Gastrocnemius medialis (tissue), 4 donors: ENCODE measurements around the gene DLG1. TPM values are rescaled to one million over a fixed set of nuclear protein-coding genes. Genes with fewer than 3 reads are reported as not detected.

Experiments
- ATAC-seq, 2 donors: fragments of 150-250 bp; one replicate each; pipeline ENCODE4 v1.9.1; 2016
- DNase-seq, 2 donors: peaks; one replicate each; pipeline ENCODE4 v3.0.0-alpha.2; 2019
- H3K27ac ChIP-seq, 4 donors: fragments of 200-600 bp; sonication (generic); 1 replicate in 1 of 4; 2 replicates in 3 of 4; pipeline ENCODE4 v1.5.1; 2016 to 2018; ENCODE audit warnings: mild to moderate bottlenecking in 2 of 4, moderate library complexity in 1 of 4
- H3K27me3 ChIP-seq, 3 donors: fragments of 200-600 bp; sonication (generic) in 2 of 3; 1 replicate in 1 of 3; 2 replicates in 2 of 3; pipeline versions ENCODE4 v1.5.1 to v1.6.0; 2016 to 2019; ENCODE audit warnings: mild to moderate bottlenecking in 1 of 3, moderate library complexity in 1 of 3
- H3K36me3 ChIP-seq, 2 donors: fragments of 200-600 bp; sonication (generic) in 1 of 2; one replicate each; pipeline ENCODE4 v1.5.1; 2017 to 2018
- H3K4me1 ChIP-seq, 2 donors: fragments of 200-600 bp; sonication (generic) in 1 of 2; one replicate each; pipeline ENCODE4 v1.5.1; 2016 to 2017; ENCODE audit warnings: mild to moderate bottlenecking in 2 of 2
- H3K4me3 ChIP-seq, 4 donors: fragments of 200-600 bp; sonication (generic) in 3 of 4; 1 replicate in 1 of 4; 2 replicates in 3 of 4; pipeline ENCODE4 v1.5.1; 2016 to 2019; ENCODE audit warnings: mild to moderate bottlenecking in 2 of 4
- H3K9me3 ChIP-seq, 3 donors: fragments of 200-600 bp; sonication (generic) in 2 of 3; 1 replicate in 1 of 3; 2 replicates in 2 of 3; pipeline ENCODE4 v1.5.1; 2016 to 2019
- CTCF ChIP-seq, 5 experiments: fragments of 450-650 bp in 3 of 5; fragments of 200-600 bp in 2 of 5; sonication (generic) in 2 of 5; IDR thresholded peaks in 4 of 5; conservative IDR thresholded peaks in 1 of 5; 1 replicate in 4 of 5; 2 replicates in 1 of 5; pipeline ENCODE4 v1.5.1; 2016 to 2019; ENCODE audit warnings: antibody characterized with exemption in 5 of 5, mild to moderate bottlenecking in 3 of 5, moderate library complexity in 3 of 5
- POLR2A ChIP-seq, 2 donors: fragments of 450-650 bp; IDR thresholded peaks; one replicate each; pipeline ENCODE4 v1.6.1; 2017; ENCODE audit warnings: antibody characterized with exemption in 2 of 2, mild to moderate bottlenecking in 2 of 2, moderate library complexity in 2 of 2
- in situ Hi-C, 4 donors: fragments of 200-750 bp; cut with MboI; loops; one replicate each; pipeline versions ENCODE4 v1.15.0 to v1.8.0; 2017; ENCODE audit warnings: low sequenced_read_pairs in 4 of 4
- intact Hi-C: fragments of 100-400 bp; cut with DNase I; formaldehyde crosslinking; loops from one replicate; pipeline ENCODE4 v1.15.1; 2023; ENCODE audit warnings: low total_unique reads
- total RNA-seq, 4 donors: library from RNA; depleted of rRNA; stranded (reverse); fragments of >200 nt; gene quantifications; one replicate each; pipeline versions ENCODE4 v1.1.0 to v1.2.3, GENCODE V29; 2016

Gene DLG1
- total RNA-seq, 4 donors from 2014 or later, result 41.4 to 112 (median 61.1) TPM

GRCh38 chr3:197308591-197308990 lies 10.2 kb upstream of the DLG1 start:
- intact Hi-C loops (no loop called here), in situ Hi-C loops (no loop called here)
- no peaks in the 10 kb centered on the region for H3K27me3 ChIP-seq
- peaks cover 11 to 13% of the 10 kb centered on the region in 2 donors for H3K4me1 ChIP-seq
- H3K27ac ChIP-seq, result no peak overlapping the region
- DNase-seq (no peak), ATAC-seq (no peak)
- no peaks in the 10 kb centered on the region for H3K9me3 ChIP-seq
- no peaks in the 10 kb centered on the region for H3K36me3 ChIP-seq
- TF ChIP-seq POLR2A (IDR thresholded peaks at IDR 0.05) (no peak), CTCF (IDR thresholded peaks at IDR 0.05 in 4 of 5, conservative IDR thresholded peaks at IDR 0.05 in 1 of 5) (no peak)
- no peak overlapping the region for H3K4me3 ChIP-seq

GRCh38 chr3:197306374-197307086 lies 8.1 kb upstream of the DLG1 start:
- DNase-seq, result no peak
- H3K4me1 ChIP-seq, result peaks cover 11 to 13% of the 10 kb centered on the region in 2 donors
- intact Hi-C loops (no loop called here), in situ Hi-C loops (no loop called here)
- H3K4me3 ChIP-seq, result no peak overlapping the region
- TF ChIP-seq CTCF (IDR thresholded peaks at IDR 0.05 in 4 of 5, conservative IDR thresholded peaks at IDR 0.05 in 1 of 5), result no peak
- no peak for TF ChIP-seq POLR2A (IDR thresholded peaks at IDR 0.05)
- H3K9me3 ChIP-seq, result no peaks in the 10 kb centered on the region
- ATAC-seq, result no peak
- no peaks in the 10 kb centered on the region for H3K27me3 ChIP-seq
- no peak overlapping the region for H3K27ac ChIP-seq
- H3K36me3 ChIP-seq, result no peaks in the 10 kb centered on the region

GRCh38 chr3:197305854-197306253 lies 7.4 kb upstream of the DLG1 start:
- Histone ChIP-seq H3K4me1 (peaks cover 11 to 13% of the 10 kb centered on the region in 2 donors), H3K4me3 (no peak overlapping the region), H3K9me3 (no peaks in the 10 kb centered on the region), H3K27me3 (no peaks in the 10 kb centered on the region), H3K27ac (no peak overlapping the region), H3K36me3 (no peaks in the 10 kb centered on the region)
- in situ Hi-C loops (no loop called here), intact Hi-C loops (no loop called here)
- no peak for TF ChIP-seq POLR2A (IDR thresholded peaks at IDR 0.05)
- TF ChIP-seq CTCF (IDR thresholded peaks at IDR 0.05 in 4 of 5, conservative IDR thresholded peaks at IDR 0.05 in 1 of 5), result no peak
- DNase-seq, result no peak
- no peak for ATAC-seq

GRCh38 chr3:197303452-197303851 lies 5.0 kb upstream of the DLG1 start:
- Histone ChIP-seq H3K9me3 (no peaks in the 10 kb centered on the region), H3K4me3 (no peak overlapping the region), H3K4me1 (peaks cover 5% of the 10 kb centered on the region in 2 donors), H3K36me3 (no peaks in the 10 kb centered on the region), H3K27ac (no peak overlapping the region), H3K27me3 (no peaks in the 10 kb centered on the region)
- no peak for ATAC-seq
- intact Hi-C loops (no loop called here), in situ Hi-C loops (no loop called here)
- TF ChIP-seq CTCF (IDR thresholded peaks at IDR 0.05 in 4 of 5, conservative IDR thresholded peaks at IDR 0.05 in 1 of 5) (no peak), POLR2A (IDR thresholded peaks at IDR 0.05) (no peak)
- no peak for DNase-seq
